Measurements from ENCODE around the gene IMMP2L. TPM values are rescaled to one million over a fixed set of nuclear protein-coding genes. Genes with fewer than 3 reads are reported as not detected.

Gene IMMP2L
- polyA plus RNA-seq, 1 experiment: 5.8 TPM

DNA sequence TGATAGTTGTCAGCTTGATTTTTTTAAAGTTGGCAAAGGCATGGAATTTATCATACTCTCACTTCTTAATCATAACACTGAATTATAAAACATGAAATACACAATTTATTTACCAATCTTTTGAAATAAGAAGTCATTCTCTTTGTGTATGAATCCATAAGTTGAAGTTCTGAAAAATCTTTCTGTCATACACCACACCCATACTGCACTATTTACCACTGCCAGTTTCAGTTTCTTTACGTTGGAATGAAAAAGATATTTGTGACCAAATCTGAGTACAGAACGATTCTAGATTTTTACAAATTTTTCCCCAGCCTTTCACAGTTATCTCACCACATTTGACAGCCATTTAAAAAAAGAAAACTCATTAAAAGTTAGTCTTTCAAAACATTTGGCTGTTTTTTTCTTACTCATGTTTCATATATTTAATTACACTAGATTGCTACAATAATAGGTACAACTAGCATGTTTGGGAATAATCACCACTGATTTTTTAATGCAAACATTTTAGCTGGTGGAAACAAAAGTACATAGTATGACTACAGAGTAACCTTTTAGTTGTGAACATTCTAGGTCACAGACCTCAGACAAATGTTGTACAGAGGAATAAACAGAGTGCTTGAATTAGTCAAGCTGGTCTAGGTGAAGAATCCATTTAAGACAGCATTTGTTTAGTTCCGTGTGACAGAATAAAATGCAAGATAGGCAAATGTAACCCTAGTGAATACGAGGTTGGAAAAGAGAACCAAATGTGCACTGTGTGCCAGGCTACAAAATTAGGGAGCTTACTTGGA, 656.3 kb downstream of the IMMP2L start:
- Histone ChIP-seq H3K27me3 (ENCODE audit: control insufficient read depth, insufficient read depth, low read length) (no peaks in the 10 kb centered on the region), H3K36me3 (ENCODE audit: control insufficient read depth, insufficient read depth, low read length) (no peaks in the 10 kb centered on the region), H3K4me3 (ENCODE audit: low read depth, low read length) (no peak overlapping the region)
- ChIA-PET POLR2A (no interaction called here), CTCF (no interaction called here)
- TF ChIP-seq, protein P1, sequence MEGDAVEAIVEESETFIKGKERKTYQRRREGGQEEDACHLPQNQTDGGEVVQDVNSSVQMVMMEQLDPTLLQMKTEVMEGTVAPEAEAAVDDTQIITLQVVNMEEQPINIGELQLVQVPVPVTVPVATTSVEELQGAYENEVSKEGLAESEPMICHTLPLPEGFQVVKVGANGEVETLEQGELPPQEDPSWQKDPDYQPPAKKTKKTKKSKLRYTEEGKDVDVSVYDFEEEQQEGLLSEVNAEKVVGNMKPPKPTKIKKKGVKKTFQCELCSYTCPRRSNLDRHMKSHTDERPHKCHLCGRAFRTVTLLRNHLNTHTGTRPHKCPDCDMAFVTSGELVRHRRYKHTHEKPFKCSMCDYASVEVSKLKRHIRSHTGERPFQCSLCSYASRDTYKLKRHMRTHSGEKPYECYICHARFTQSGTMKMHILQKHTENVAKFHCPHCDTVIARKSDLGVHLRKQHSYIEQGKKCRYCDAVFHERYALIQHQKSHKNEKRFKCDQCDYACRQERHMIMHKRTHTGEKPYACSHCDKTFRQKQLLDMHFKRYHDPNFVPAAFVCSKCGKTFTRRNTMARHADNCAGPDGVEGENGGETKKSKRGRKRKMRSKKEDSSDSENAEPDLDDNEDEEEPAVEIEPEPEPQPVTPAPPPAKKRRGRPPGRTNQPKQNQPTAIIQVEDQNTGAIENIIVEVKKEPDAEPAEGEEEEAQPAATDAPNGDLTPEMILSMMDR (IDR thresholded peaks at IDR 0.05; ENCODE audit: insufficient read depth, low read depth, low read length): no peak
- no peak for DNase-seq (ENCODE audit: low read depth)

DNA sequence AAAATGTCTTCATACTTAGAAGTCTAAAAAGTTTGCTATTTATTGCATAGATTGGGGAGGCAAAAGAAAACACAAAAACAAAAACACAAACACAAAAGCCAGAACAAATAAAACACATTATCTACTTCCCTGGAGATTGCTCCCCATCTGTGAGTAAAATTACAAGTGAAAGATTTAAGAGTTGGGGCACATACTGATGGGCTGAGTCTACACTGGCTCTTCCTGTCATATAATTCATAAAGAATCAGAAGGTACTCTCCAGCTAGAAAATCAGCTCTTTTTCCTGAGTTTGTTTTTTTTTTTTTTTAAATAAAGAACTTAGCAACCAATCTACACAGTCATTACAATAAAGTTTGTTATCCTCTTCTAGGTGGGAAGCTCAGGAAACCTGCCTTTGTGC, 663.8 kb downstream of the IMMP2L start:
- CTCF ChIA-PET: no interaction called here
- Histone ChIP-seq H3K4me3 (ENCODE audit: low read depth, low read length) (no peak overlapping the region), H3K36me3 (ENCODE audit: control insufficient read depth, insufficient read depth, low read length) (no peaks in the 10 kb centered on the region), H3K27me3 (ENCODE audit: control insufficient read depth, insufficient read depth, low read length) (no peaks in the 10 kb centered on the region)
- POLR2A ChIA-PET: interaction anchor here (0.6 kb wide), 1 partner anchor 23 kb away, joined by 3 read pairs; no protein-coding TSS in a partner anchor
- peak; percentile 16 for DNase-seq (ENCODE audit: low read depth)
- TF ChIP-seq, protein P1 (IDR thresholded peaks at IDR 0.05; ENCODE audit: insufficient read depth, low read depth, low read length): no peak

DNA sequence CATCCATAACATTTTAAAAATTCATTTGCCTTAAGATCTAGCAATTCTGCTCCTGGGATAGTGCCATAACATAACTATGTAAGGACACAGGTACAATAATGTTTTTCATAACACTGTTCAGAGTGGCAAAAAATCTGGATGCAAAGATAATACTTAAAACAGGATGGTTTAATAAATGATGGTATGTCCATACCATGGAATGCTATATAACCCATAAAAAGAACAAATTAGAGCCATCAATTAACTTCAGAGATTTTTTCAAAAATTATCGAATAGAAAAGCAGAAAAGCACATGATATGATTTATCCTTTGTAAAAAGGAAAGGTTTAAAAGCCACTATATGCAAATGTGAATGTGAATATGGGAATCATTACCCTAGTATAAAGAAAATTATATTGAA, 664.8 kb downstream of the IMMP2L start:
- CTCF ChIA-PET: no interaction called here
- Histone ChIP-seq H3K36me3 (ENCODE audit: control insufficient read depth, insufficient read depth, low read length) (no peaks in the 10 kb centered on the region), H3K27me3 (ENCODE audit: control insufficient read depth, insufficient read depth, low read length) (no peaks in the 10 kb centered on the region), H3K4me3 (ENCODE audit: low read depth, low read length) (no peak overlapping the region)
- DNase-seq (ENCODE audit: low read depth): no peak
- POLR2A ChIA-PET: no interaction called here
- TF ChIP-seq, protein P1 (IDR thresholded peaks at IDR 0.05; ENCODE audit: insufficient read depth, low read depth, low read length): no peak

DNA sequence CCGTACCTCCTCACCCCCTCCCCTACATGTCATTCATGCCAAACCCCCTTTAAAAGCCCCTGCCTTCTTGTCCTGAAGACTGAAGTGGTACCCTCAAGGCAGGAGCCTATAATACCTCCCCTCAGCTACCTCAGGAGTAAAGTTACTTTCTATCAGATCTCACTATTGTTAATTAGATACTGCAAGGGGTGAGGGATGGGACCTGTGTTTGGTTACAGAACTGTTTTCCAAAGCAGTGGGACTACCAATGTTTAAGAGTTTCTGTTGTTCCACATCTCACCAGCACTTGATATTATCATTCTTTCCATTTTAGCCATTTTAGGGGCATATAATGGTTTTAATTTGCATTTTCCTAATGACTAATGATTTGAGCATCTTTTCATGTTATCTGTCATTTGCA, 668.2 kb downstream of the IMMP2L start:
- ChIA-PET POLR2A (no interaction called here), CTCF (no interaction called here)
- Histone ChIP-seq H3K27me3 (ENCODE audit: control insufficient read depth, insufficient read depth, low read length) (no peaks in the 10 kb centered on the region), H3K4me3 (ENCODE audit: low read depth, low read length) (no peak overlapping the region), H3K36me3 (ENCODE audit: control insufficient read depth, insufficient read depth, low read length) (no peaks in the 10 kb centered on the region)
- no peak for DNase-seq (ENCODE audit: low read depth)
- TF ChIP-seq, protein P1 (IDR thresholded peaks at IDR 0.05; ENCODE audit: insufficient read depth, low read depth, low read length): no peak

DNA sequence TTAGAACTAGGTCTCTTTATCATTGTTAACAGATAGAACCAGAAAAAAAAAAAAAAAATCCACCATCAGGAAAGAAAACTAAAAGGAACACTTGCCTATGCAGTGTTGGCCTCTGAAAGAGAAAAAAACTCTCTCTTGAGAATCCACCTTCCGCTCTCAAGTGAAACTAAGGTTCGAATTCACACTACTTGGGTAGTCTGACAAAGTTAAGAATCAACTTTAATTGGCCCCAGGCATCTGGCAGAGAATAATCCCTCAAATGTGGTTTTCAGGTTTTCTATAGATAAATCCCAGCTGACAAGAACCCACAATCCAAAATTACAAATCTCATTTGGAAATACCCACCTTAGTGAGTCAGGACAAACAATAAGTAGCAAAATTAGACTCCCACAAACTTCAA, 671.1 kb downstream of the IMMP2L start:
- Histone ChIP-seq H3K4me3 (ENCODE audit: low read depth, low read length) (no peak overlapping the region), H3K27me3 (ENCODE audit: control insufficient read depth, insufficient read depth, low read length) (no peaks in the 10 kb centered on the region), H3K36me3 (ENCODE audit: control insufficient read depth, insufficient read depth, low read length) (no peaks in the 10 kb centered on the region)
- TF ChIP-seq, protein P1 (IDR thresholded peaks at IDR 0.05; ENCODE audit: insufficient read depth, low read depth, low read length): no peak
- DNase-seq (ENCODE audit: low read depth): no peak
- CTCF ChIA-PET: no interaction called here
- POLR2A ChIA-PET: no interaction called here
